HG03066 (cell line): ENCODE results near the gene SP6.

Experiments
- ATAC-seq: cut with Tn5 transposase; IDR thresholded peaks from one replicate; pipeline ENCODE4 v1.9.1; 2021; ENCODE audit warnings: low read depth; ENCODE audit not compliant: unreplicated experiment

Gene SP6

DNA sequence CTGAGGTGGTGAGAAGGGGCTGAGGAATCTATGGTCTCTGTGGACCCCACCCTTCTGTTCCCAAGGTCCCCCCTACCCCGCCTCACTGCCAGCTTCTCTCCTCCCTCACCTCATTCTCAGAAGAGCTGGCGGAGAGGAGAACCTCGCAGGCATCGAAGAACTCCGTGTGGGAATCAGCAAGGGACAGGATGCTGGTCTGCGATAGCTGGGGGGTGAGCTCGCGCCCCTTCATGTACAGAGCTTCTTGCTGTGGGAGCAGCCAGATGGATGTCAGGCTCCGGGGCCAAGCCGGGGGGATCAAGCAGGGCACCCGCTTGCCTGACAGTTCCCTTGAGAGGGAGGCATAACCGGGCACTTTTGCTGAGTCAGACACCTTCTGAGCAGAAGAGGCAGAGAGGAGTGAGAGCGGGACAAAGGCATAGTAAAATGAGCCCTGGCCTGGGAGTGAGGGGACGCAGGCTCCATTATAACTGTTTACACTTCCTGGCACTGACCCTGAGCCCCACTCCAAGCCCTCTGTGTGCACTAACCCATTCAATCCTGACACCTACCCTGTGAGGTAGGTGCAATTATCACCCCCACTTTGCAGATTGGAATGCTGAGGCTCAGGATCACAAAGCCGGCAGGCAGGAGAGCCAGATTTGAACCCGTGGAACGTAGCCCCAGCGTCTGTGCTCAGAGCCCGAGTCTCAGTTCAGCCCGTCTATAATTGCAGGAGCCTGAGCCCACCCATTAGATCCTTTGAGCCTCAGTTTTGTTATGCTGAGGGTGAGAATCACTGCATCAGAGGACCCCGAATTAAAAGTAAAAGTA, 35.7 kb downstream of the SP6 start:
- no peak for ATAC-seq

DNA sequence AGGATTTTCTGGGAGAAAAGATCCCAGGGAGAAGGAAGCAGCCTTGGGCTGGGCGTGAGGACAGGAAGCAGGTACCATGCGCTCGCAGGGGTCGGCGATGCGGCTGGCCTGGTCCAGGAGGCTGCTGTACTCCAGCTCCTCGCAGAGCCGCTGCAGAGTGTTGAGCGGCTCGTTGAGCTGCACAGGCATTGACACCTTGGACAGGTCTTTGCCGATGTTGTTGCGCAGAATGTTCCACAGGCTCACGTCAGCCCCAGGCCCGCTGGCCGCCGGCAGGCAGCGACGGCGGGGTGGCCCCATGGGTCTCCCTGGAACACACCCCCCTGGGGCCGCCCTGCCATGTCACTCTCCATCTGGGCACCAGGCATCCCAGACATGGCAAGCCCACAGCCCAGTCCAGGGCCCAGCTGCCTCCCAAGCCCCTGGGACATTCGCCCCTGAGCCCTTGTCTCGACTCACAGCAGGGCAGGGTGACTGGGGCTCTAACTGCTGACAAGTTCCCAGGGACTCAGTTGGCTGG, 37.4 kb downstream of the SP6 start:
- no peak for ATAC-seq

DNA sequence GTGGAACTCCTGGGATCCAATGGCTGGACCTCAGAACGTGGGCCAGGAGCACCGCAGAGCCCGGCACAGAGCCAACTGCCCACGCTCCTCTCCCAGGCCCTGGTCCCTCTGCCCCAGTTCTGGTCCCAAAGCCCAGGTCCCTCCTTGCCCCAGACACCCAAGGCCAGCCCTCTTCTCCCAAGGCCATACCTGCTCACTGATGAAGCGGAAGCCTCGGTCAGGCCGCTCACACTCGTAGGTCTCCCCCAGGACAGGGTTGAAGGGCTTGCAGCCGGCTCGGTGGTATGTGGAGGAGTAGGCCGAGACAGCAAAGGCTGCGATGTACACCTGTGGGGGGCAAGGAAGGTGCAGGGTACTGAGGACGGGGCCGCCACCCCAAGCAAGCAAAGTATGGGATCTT, 37.9 kb downstream of the SP6 start:
- no peak for ATAC-seq

DNA sequence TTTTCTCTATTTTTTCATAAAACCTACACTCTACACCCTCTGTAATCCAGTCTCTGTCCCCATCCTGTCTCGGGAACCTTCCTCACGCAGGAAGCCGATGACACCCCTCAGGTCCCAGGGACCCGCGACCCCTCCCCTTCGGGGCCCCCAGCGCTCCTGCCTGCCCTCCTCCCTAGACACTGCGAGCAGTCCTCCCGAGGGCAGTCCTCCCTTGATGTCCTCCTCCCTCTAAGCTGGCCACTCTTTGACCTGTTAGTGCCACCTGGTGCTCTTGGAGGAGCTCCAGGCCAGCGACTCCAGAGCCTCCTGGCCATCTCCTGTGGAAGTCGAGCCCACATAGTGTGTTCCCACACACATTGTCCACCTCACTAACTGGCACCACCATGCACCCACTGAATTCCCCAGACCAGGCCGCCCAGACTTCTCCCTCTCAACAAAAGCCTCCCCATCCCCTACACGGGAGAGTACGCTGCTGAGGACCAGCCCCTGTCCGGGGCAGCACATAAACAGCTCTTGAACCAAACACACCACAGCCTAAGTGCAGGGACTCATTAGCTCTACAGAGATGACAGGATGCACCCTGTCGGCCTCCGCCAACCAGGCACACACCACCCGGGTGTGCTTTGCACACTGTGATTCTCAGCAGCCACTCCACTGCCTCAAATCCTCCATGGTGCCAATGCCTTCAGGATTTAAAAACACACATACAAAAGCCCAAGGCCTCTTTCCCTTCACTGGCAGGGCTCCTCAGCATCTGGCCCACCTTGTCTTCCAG, 38.6 kb downstream of the SP6 start:
- ATAC-seq = no peak

GRCh38 chr17:47811709-47812108, 39.3 kb downstream of the SP6 start:
- no peak for ATAC-seq

DNA sequence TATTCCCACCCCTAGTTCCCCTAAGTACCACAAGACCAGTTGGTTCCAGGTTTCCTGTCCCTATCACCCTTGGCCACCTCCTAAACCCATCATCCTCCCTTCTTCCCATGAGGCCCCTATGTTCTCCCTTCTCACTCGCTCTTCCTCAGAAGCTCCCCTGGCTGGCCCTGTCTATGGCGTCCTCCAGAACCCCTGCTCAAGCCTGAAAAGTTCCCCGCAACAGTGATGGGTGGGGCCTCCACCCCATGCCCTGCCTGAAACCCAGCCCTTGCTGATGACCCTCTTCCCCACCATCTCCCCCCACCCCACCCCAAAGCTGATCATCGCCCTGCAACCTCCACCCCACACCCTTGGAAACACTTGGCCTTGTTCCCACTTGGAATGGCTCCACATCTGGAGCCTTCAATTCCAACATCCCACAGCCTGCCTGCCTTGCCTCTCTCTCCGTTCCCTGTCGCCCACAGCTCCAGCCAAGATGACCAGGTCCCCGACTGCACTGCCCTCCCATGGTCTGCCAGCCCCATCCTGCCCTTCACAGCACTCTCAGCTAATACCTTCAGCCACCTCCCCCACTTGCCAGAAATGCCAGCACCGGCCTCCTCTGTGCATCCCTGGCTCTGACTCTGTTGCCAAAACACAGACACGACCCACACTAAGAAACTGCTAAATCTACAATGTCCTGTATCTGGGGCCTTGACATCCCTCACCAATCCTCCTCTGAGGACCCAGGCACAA, 39.9 kb downstream of the SP6 start:
- no peak for ATAC-seq

DNA sequence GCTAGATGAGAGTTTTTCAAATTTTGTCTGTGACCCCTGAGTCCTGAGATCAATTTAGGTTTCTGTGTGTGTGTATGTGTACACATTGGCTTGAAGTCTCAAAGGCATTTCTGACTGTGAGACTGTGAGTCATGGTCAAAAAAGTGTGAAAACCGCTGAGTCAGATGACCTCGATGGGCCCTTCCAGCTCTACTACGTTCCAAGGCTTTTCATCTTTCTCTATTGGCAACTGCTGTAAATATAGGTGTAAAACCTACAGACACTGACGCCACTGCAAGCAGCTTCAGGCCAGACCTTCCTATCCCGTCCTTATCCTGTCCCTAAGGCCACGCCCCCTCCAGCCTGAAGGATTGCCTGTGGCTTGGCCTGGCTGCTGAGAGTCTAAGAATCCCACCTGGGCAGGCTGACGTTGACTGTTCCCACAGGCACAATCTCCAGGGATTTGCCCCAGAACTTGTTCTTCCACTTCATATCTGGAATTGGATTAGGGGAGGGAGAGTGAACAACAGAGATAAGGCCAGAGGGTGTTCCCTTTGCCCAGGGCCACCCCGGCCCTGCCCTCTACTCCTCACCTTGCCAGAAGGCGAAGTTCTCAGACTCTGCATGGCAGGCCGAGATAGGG, 40.7 kb downstream of the SP6 start:
- ATAC-seq = no peak

DNA sequence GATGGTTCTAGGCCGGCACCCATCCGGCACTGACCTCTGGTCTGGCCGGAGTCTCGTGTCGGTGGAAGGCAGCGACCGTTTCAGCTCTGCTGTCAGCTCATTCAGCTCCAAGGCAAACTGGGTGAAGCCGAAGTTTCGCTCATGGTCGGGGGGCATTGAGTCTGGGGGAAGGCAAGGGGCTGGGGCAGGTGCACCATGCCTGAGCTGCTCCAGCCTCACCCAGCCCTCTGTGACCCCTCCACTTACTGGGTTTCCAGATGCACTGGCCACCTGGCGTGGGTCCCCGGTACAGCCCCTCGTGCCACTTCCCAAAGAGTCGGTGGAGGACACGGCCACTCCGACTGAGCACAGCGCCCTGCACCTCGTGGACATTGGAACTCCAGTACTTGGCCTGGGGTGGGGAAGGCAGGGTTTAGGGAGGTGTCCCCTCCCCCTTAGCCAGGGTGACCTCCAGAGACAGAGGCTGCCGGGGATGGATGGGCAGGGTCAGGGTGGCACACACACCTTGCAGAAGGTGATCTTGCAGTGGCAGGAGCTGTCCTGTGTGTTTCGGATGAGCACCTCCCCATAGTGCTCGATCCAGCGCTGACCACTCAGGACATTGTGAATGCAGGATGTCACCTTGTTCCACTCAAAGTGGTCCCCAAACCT, 42.0 kb downstream of the SP6 start:
- no peak for ATAC-seq

DNA sequence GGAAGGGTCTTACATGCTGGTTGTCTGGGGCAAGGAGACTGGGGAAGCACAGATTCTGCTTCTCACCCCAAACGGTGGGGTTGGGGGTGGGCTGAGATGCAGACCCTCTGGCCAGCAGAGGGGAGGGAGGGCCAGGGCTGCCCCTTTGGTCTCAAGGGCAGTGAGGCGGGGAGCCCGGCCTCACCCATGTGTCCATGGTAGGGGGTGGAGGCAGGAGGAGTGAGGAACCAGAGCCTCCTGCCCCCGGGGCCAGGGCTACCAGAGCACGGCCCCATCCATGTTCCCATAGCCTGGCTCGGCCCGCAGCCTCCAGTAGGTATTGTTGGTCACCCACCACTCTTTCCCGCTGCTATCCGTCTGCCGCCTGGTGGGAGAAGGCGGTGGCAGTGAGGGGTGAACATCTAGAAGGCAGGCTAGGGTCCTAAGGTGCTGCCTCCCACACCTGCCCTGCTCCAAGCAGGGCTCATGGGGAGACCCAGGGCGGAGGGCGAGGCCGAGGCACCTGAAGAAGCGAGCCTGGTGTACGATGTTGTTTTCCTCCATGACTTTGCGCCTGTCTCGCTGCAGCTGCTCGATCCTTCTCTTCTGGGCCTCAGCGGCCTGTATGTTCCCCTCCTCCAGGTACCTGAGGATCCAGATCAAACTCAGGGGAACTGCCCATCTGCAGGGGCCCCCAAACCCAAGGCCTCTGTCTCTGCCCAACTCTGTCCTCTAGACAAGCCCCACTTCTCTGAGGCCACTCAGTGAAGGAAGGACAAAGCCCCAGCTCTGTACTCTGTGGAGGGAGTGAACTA, 42.7 kb downstream of the SP6 start:
- ATAC-seq = no peak

DNA sequence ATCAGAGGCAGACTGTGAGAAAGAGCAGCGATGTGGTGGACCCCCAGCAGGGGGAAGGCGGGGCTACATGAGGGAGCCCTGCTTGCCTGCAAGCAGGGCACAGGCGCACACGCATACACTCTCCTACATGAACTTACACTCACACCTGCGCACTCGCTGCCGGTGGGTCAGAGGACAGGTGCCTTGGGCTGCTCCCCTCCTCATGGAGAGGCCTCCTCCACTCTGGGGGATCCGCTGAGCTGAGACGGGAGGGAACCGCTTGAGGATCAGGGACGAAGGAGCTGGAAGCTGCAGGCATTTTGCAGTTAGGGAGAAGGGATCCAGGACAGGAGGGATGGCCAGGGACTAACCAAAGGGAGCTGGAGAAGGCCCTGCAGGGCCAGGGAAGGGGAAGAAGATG, 43.5 kb downstream of the SP6 start:
- no peak for ATAC-seq

DNA sequence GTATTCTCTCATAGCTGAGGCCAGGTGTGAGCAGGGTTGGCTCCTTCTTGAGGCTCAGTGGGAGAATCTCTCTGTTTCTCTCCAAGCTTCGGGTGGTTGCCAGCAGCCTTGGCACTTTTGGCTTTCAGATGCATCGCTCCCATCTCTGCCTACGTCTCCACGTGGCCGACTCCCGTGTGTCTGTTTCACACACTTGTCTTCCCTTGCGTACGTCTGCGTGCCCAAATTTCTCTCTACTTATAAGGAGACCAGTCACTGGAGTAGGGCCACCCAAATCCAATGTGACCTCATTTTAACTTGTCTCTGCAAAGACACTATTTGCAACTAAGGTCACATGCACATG, 44.1 kb downstream of the SP6 start:
- no peak for ATAC-seq

DNA sequence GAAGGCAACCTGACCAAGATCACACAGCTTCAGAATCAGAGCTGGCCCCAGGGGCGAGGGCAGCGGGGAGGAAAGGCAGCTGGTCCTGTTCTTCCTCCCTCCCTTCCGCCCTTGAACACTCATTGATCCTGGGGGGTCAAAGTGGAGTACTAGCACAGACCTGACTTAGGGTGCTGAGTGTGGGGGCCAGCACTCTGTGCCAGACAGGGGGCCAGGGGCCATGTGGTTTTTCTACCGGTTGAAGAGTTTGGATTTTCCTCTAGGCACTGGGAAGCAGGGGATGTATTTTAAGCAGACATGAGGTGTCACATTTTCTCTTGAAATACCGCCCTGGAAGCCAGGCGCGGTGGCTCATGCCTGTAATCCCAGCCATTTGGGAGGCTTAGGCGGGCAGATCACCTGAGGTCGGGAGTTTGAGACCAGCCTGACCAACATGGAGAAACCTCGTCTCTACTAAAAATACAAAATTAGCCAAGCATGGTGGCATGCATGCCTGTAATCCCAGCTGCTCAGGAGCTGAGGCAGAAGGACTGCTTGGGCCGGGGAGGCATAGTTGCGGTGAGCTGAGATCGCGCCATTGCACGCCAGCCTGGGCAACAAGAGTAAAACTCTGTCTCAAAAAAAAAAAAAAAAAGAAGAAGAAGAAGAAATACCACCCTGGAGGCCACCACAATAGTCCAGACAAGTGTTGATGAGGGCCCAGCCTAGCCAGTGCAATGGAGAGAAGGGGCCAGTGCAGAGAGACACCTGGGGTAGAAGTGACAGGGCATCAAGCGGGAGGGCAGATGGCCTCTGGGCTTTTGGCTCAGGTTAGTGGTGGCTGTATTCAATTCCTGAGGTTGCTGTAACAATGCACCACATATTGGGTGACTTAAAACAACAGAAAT, 44.7 kb downstream of the SP6 start:
- no peak for ATAC-seq

DNA sequence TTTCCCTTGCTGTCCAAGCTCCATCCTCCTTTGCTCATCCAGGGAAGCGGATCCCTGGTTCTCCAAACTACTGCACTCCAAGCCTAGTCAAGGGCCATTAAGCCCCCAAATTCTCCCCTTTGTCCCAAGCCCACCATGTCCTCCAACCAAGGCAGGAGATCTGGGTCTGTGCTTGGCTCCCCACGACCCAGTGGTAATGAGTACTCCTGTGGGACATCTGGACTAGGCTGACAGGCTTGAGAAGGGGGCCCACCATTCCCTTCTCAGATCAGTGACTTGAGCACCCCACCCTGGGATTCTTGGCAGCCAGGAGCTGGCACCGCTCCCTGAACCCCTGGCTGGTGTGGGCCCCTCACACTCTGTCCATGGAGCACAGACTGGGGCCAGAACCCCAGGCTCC, 46.5 kb downstream of the SP6 start:
- ATAC-seq = no peak

GRCh38 chr17:47803751-47804150, 47.2 kb downstream of the SP6 start:
- ATAC-seq = no peak

GRCh38 chr17:47803201-47803600, 47.8 kb downstream of the SP6 start:
- ATAC-seq = no peak

- ATAC-seq = no peak
Observed at GRCh38 chr17:47802341-47803022, 48.5 kb downstream of the SP6 start.

DNA sequence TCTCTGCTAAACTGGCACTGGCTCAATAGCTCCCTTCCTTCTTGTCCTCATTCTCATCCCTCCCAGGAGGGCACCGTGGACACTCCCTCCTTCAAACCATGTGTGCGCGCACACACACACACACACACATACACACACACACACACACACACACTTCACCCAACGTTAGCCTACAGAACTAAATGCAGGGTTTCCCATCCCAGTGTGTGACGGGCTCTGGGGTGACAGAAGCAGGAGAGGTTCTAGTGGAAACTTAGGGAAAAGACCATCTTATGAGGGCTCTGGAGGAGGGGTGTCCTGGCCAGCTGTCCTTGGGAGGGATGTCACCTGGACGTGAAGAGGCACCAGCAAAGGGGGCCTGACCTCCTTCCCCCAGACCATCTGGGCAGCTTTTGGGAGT, 49.1 kb downstream of the SP6 start:
- ATAC-seq = no peak

- no peak for ATAC-seq
Observed at GRCh38 chr17:47801176-47801765, 49.7 kb downstream of the SP6 start.
